Measurements from ENCODE around the gene TBC1D22A.
"Not testable (repeated sequence)": the region's sequence is repeated elsewhere in the genome, so short reads cannot be mapped to it uniquely, and the experiment has no call there.

The TBC1D22A gene

DNA sequence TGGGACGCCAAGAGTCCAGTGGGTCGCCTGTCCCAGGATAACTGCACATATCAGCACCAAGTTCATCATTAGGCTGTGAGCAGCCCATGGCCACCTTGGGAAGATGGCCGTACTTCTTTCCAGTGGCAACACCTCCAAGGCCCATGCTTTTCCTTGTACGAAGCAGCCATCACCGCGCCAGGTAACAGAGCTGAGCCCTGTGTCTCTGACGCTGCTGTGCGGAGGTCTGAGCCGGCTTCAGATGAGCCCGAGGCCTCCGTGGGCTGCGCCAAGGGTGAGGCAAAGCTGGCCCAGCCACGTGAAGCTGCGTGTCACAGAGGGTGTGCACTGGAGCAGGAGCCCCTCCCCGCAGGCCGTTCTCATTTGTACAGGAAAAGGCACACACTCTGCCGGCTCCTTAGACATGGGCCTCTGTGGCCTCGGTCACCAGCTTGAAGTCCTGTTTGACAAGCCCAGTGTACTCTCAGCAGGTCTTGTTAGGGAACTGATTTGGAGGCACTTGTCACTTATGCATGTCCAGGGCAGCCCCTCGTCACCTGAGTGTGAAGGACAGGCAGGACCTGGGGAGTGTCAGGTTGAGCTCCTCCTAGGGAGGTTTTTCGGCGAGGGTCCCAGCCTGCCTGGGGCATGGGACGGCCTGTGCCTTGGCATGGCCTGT is 401.5 kb downstream of the TBC1D22A start:
- H3K4me1 ChIP-seq (ENCODE audit: insufficient read depth, low read length), result peaks cover 30% of the 10 kb centered on the region
- no peak overlapping the region for H2AFZ ChIP-seq (ENCODE audit: low read depth, low read length)
- no peak overlapping the region for H3K4me3 ChIP-seq (ENCODE audit: low read length)
- H3K9me3 ChIP-seq (ENCODE audit: low read length), result peaks cover 10% of the 10 kb centered on the region
- no peaks in the 10 kb centered on the region for H3K36me3 ChIP-seq (ENCODE audit: insufficient read depth, low read length)
- H3K27me3 ChIP-seq (ENCODE audit: insufficient read depth, low read length), result no peaks in the 10 kb centered on the region

DNA sequence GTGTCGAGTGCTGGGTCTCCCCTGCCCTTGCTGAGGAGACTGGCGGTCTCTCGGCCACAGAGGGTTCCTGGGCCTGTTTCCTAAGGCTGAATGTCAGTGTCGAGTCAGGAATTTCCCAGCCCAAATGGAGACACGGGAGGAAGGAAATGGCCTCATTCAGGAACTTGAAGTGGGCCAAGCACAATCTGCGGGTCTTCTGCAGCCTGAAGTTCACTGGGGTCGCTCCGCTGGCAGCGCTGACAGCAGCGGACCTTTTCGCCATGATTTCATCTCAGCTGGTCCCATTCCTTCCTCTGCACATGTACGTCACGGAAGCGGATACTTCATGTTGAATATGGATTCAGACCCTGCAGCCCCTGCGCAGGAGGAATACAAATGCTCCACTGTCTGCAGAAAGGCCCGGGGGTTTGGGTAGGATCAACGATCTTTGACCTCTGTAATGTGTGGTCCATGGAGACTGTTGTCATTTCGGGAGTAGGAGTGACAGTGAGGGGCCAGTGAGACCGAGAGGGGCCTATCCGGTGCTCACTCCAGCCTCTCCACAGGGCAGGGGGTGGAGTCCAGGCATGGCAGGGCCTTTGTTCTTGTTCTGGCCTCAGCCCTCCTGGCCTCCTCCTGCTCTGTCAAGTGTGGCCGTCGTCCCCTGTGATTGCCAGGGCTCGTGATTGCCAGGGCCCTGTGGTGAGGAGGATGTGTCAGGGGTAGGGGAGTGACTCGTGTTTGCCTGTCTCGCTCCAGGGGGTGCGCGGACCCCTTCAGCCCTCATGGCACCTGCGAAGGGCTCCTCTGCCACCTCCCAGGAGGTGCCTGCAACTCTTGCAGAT is 402.3 kb downstream of the TBC1D22A start:
- Histone ChIP-seq H3K4me3 (ENCODE audit: low read length) (peak overlapping the region; percentile 1), H3K9me3 (ENCODE audit: low read length) (peaks cover 10% of the 10 kb centered on the region), H3K36me3 (ENCODE audit: insufficient read depth, low read length) (no peaks in the 10 kb centered on the region), H3K4me1 (ENCODE audit: insufficient read depth, low read length) (peaks cover 30% of the 10 kb centered on the region), H3K27me3 (ENCODE audit: insufficient read depth, low read length) (no peaks in the 10 kb centered on the region), H2AFZ (ENCODE audit: low read depth, low read length) (no peak overlapping the region)

DNA sequence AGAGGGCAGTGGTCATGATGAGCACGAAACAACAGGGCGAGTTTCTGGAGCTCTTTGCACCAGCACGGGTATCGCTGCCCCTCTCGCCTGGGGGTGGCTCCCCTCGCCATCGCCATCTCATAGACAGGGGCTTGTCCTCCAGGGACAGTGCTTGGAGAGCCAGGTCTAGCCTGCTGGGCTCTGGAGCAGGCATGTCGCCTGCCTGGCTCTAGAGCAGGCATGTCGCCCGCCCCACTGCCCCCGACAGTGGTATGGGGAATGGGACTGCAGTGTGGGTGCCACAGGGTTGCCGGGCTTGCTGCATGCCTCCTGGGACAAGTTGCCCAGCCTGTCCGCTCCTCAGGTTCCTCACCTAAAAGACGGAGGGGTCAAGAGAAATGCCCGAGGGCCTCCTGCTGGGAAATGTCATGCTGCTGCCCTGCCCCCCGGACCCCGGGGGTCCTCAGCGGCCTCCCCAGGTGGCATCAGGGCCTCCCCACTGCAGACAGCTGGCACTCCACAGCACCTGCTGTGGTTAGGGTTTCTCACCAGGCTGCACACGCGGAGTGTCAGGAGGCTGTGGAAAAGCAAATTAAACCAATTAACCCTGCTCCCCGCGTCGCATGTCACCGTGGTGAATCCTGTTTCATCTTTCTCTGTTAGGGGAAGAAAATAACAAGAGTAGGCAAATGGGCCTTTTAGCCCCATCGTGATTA is 403.0 kb downstream of the TBC1D22A start:
- H3K27me3 ChIP-seq (ENCODE audit: insufficient read depth, low read length), result no peaks in the 10 kb centered on the region
- no peak overlapping the region for H3K4me3 ChIP-seq (ENCODE audit: low read length)
- no peak overlapping the region for H2AFZ ChIP-seq (ENCODE audit: low read depth, low read length)
- peaks cover 10% of the 10 kb centered on the region for H3K9me3 ChIP-seq (ENCODE audit: low read length)
- H3K4me1 ChIP-seq (ENCODE audit: insufficient read depth, low read length), result peaks cover 30% of the 10 kb centered on the region
- H3K36me3 ChIP-seq (ENCODE audit: insufficient read depth, low read length), result no peaks in the 10 kb centered on the region

DNA sequence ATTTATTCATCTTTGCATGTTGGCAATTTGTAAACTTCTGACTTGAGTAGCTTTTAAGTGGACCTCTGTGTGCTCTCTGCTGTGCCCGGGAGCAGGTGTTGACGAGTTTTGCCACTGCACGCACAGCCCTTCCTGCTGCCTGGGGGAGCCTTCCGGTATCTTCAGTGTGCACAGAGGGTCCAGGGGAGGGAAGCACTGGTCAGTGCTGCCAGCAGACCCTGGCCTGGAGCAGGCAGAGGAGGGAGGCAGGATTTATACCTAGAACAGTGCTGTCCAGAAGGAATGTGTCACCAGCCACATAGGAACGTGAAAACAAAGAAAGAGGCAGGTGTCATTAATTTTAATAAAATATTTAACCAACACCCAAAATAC is 403.6 kb downstream of the TBC1D22A start:
- Histone ChIP-seq H3K36me3 (ENCODE audit: insufficient read depth, low read length) (no peaks in the 10 kb centered on the region), H3K9me3 (ENCODE audit: low read length) (peaks cover 10% of the 10 kb centered on the region), H3K27me3 (ENCODE audit: insufficient read depth, low read length) (no peaks in the 10 kb centered on the region), H2AFZ (ENCODE audit: low read depth, low read length) (no peak overlapping the region), H3K4me3 (ENCODE audit: low read length) (no peak overlapping the region), H3K4me1 (ENCODE audit: insufficient read depth, low read length) (peaks cover 30% of the 10 kb centered on the region)

DNA sequence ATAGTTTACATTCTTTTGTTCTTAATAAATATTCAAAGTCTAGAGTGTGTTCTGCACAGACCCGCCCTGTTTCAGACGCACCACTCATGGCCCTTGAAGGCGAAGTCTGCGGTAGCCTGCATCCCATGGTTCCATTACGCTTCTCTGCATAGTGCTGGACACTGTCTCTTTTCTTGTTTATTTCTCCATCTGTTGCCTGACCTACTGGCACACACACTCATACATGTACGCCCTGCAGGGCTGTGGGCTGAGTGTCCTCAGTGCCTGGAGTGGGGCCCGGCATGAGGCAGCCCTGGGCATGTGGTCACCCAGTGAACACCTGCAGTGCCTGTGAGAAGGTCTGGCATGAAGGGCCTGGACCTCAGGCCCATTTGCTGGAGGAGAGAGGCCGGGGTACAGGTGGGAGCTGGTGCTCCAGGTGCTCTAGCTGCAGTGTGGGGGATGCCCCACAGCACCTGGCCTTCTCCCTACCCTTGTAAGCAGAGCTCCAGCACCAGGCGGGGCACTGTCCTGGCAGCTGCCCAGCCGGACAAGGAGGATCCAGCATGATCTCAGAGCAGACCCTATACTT is 404.1 kb downstream of the TBC1D22A start:
- Histone ChIP-seq H3K9me3 (ENCODE audit: low read length) (peaks cover 10% of the 10 kb centered on the region), H3K4me3 (ENCODE audit: low read length) (no peak overlapping the region), H2AFZ (ENCODE audit: low read depth, low read length) (no peak overlapping the region), H3K36me3 (ENCODE audit: insufficient read depth, low read length) (no peaks in the 10 kb centered on the region), H3K4me1 (ENCODE audit: insufficient read depth, low read length) (peaks cover 30% of the 10 kb centered on the region), H3K27me3 (ENCODE audit: insufficient read depth, low read length) (no peaks in the 10 kb centered on the region)

DNA sequence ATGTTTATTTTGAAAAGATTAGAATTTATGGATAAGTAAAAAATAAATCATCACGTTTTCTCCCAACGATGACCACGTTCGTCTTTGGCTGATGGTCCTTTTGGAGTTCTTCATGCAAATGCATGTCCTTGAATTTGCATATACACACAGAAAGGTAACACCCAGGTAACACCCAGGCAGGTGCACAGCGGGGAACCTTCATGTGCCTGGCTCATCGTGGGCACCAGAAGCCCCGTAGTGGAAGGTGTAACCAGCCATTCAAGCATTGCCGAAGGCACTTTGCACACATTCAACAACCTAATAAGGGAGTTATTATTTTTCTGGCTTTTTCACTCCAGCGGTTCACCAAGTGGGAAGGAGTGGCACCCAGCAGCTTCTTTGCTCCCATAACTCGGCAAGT is 404.6 kb downstream of the TBC1D22A start:
- Histone ChIP-seq H3K4me3 (ENCODE audit: low read length) (no peak overlapping the region), H3K36me3 (ENCODE audit: insufficient read depth, low read length) (no peaks in the 10 kb centered on the region), H3K4me1 (ENCODE audit: insufficient read depth, low read length) (peaks cover 30% of the 10 kb centered on the region), H2AFZ (ENCODE audit: low read depth, low read length) (no peak overlapping the region), H3K27me3 (ENCODE audit: insufficient read depth, low read length) (no peaks in the 10 kb centered on the region), H3K9me3 (ENCODE audit: low read length) (peaks cover 10% of the 10 kb centered on the region)

DNA sequence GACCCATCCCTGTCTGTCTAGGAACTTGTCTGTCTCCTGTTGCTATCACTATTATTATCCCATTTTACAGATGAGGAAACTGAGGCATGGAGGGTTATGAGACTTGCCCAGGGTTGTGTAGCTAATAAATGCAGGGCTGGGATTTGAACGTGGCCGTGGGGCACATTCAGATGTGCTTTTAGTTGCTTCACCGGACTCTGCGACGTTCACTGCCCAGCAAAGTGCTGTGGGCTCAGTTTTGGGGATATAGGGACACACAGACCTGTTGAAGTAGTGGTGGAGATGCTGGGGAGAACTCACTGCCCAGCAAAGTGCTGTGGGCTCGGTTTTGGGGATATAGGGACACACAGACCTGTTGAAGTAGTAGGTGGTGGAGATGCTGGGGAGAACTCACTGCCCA is 405.5 kb downstream of the TBC1D22A start:
- H3K27me3 ChIP-seq (ENCODE audit: insufficient read depth, low read length); H3K36me3 ChIP-seq (ENCODE audit: insufficient read depth, low read length); H2AFZ ChIP-seq (ENCODE audit: low read depth, low read length); H3K4me3 ChIP-seq (ENCODE audit: low read length): not testable (repeated sequence)
- Histone ChIP-seq H3K9me3 (ENCODE audit: low read length) (peaks cover 10% of the 10 kb centered on the region), H3K4me1 (ENCODE audit: insufficient read depth, low read length) (peaks cover 30% of the 10 kb centered on the region)

DNA sequence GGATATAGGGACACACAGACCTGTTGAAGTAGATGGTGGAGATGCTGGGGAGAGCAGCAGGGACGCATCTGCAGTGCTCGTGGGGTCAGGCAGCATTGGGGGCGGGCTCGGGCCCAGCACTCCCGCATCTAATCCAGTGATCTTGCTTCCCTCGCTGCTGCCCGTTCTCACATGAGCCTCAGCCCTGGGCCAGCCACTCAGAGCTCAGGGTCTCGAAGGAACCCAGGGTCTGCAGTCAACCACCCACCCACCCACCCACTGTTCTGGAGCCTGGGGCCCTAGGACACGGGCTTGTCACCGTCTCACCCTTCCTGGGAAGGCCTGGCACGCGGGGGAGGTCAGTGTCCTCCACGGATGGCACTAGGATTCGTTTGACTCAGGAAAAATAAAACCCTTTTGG is 406.0 kb downstream of the TBC1D22A start:
- no peaks in the 10 kb centered on the region for H3K36me3 ChIP-seq (ENCODE audit: insufficient read depth, low read length)
- no peak overlapping the region for H2AFZ ChIP-seq (ENCODE audit: low read depth, low read length)
- no peaks in the 10 kb centered on the region for H3K27me3 ChIP-seq (ENCODE audit: insufficient read depth, low read length)
- H3K9me3 ChIP-seq (ENCODE audit: low read length), result peaks cover 10% of the 10 kb centered on the region
- no peak overlapping the region for H3K4me3 ChIP-seq (ENCODE audit: low read length)
- H3K4me1 ChIP-seq (ENCODE audit: insufficient read depth, low read length), result peaks cover 27% of the 10 kb centered on the region

DNA sequence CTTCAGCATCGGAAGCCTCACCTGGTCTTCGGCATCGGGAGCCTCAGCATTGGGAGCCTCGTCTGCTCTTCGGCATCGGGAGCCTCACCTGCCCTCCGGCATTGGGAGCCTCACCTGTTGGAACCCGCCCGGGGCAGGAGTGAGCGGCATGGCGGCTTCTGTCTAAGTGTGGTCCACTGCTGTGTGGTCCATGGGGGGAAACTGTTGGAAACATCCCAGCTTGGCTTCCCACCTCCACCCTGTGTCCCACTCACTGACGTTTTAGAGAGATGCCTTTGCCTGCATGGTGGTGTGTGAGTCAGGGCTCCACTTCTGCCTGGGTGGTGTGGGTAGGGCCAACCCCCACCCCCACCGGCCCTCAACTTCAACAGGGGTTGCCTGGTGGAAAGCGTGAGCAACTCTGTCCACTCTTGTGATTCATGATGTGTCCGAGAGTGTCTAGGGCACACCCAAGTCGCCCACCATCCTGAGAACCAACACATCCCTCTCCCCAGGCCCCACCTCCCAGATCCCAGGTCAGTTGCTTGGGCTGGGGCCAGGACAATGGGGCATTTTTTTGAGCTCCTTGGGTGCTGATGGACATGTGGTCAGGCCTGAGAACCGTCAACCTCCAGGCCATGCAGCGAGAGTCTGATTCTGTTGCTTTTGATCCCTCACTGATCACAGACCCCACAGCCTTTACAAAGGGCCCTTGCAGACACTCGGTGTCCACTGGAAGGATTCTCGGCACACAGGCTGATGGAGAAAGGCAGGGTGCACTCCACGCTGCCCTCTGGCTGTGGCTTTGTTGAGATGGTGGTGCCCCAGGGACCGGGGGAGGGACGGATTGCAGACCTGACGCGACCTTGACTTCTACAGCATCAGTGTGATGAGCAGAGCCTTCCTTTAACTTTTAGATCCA is 406.7 kb downstream of the TBC1D22A start:
- no peak overlapping the region for H3K4me3 ChIP-seq (ENCODE audit: low read length)
- H3K4me1 ChIP-seq (ENCODE audit: insufficient read depth, low read length), result peaks cover 20% of the 10 kb centered on the region
- no peak overlapping the region for H2AFZ ChIP-seq (ENCODE audit: low read depth, low read length)
- no peaks in the 10 kb centered on the region for H3K36me3 ChIP-seq (ENCODE audit: insufficient read depth, low read length)
- H3K9me3 ChIP-seq (ENCODE audit: low read length), result peaks cover 10% of the 10 kb centered on the region
- no peaks in the 10 kb centered on the region for H3K27me3 ChIP-seq (ENCODE audit: insufficient read depth, low read length)

DNA sequence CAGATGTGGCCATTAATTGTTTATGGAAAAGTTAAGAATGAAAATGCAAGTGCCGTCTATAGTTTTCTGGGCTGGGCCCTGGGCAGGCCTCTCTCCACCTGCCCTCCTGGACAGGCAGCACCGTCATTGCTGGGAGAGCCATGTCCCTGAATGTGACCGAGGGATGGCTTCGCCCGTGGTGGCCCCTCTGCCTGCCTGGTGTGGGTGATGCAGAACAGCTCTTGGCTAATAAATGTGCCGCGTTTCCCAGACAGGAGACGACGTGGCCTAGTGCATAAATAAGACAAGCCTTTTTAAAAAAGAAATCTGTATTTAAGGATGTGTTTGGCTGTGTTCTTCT is 407.3 kb downstream of the TBC1D22A start:
- H3K9me3 ChIP-seq (ENCODE audit: low read length), result peaks cover 15% of the 10 kb centered on the region
- peaks cover 13% of the 10 kb centered on the region for H3K4me1 ChIP-seq (ENCODE audit: insufficient read depth, low read length)
- H3K36me3 ChIP-seq (ENCODE audit: insufficient read depth, low read length), result no peaks in the 10 kb centered on the region
- no peak overlapping the region for H2AFZ ChIP-seq (ENCODE audit: low read depth, low read length)
- no peak overlapping the region for H3K4me3 ChIP-seq (ENCODE audit: low read length)
- H3K27me3 ChIP-seq (ENCODE audit: insufficient read depth, low read length), result no peaks in the 10 kb centered on the region

DNA sequence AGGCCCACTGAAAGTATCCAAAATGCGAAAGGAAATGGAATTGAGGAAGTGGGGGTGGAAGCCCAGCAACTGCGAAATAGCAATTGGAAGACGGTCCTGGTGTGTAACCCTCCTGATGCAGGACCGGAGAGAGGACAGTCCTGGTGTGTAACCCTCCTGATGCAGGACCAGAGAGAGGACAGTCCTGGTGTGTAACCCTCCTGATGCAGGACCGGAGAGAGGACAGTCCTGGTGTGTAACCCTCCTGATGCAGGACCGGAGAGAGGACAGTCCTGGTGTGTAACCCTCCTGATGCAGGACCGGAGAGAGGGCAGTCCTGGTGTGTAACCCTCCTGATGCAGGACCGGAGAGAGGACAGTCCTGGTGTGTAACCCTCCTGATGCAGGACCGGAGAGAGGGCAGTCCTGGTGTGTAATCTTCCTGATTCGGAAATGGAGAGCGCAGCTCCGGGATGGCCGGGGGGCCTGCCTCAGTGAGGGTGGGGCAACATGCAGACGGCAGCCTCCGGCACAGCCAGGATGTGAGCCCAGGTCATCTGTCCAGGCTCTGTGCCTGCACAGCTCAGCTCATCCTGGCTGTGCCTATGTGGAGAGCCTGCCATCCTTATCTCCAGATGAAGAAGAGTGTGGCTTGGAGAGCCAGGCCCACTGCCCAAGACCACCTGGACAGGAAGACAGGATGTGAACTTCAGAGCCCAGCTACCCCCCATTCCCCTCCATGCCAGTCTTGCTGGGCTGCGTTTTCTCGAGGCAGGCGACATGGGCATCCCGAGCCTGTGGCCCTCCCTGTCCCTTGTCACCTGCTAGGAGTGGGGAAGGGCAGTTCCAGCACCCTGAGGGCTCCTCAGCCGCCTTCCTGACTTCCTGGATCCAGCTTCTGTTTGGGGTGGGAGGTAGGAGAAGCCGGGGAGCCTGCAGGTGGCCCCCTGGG is 408.3 kb downstream of the TBC1D22A start:
- not testable (repeated sequence) for H3K4me3 ChIP-seq (ENCODE audit: low read length); H3K27me3 ChIP-seq (ENCODE audit: insufficient read depth, low read length); H3K4me1 ChIP-seq (ENCODE audit: insufficient read depth, low read length); H3K36me3 ChIP-seq (ENCODE audit: insufficient read depth, low read length); H2AFZ ChIP-seq (ENCODE audit: low read depth, low read length)
- H3K9me3 ChIP-seq (ENCODE audit: low read length), result peaks cover 20% of the 10 kb centered on the region
